WTC11 (cell line): ENCODE data around the gene TMEM235.
"Not testable (repeated sequence)": the region's sequence is repeated elsewhere in the genome, so short reads cannot be mapped to it uniquely, and the experiment has no call there.

Source experiments
- CREB1 ChIP-seq: sonication (generic); formaldehyde crosslinking; IDR thresholded peaks from 2 replicates; pipeline ENCODE4 v1.8.0; 2023; ENCODE audit warnings: mild to moderate bottlenecking, missing genetic modification reagents
- JUN ChIP-seq: sonication (generic); formaldehyde crosslinking; IDR thresholded peaks from 2 replicates; pipeline ENCODE4 v1.8.0; 2023; ENCODE audit warnings: mild to moderate bottlenecking, missing genetic modification reagents
- MXD4 ChIP-seq: fragments of 250-450 bp; sonication (Bioruptor Pico); IDR thresholded peaks from 2 replicates; pipeline ENCODE4 v1.8.0; 2021; ENCODE audit warnings: mild to moderate bottlenecking, moderate library complexity, borderline replicate concordance
- NFE2L1 ChIP-seq: sonication (generic); formaldehyde crosslinking; IDR thresholded peaks from 2 replicates; pipeline ENCODE4 v1.8.1; 2023; ENCODE audit warnings: missing genetic modification reagents
- SP1 ChIP-seq: sonication (generic); formaldehyde crosslinking; conservative IDR thresholded peaks from 2 replicates; pipeline ENCODE4 v1.8.1; 2022; ENCODE audit warnings: missing genetic modification reagents
- TEAD4 ChIP-seq: sonication (generic); formaldehyde crosslinking; IDR thresholded peaks from 2 replicates; pipeline ENCODE4 v1.8.0; 2022; ENCODE audit warnings: mild to moderate bottlenecking, missing genetic modification reagents
- ZNF138 ChIP-seq: sonication (generic); formaldehyde crosslinking; conservative IDR thresholded peaks from 2 replicates; pipeline ENCODE4 v1.8.1; 2022; ENCODE audit warnings: mild to moderate bottlenecking, moderate library complexity, missing genetic modification reagents
- TF ChIP-seq, protein P1 (sequence below): fragments of 200-600 bp; IDR thresholded peaks from 2 replicates; pipeline ENCODE4 v1.8.0; 2022; ENCODE audit warnings: antibody characterized with exemption
- TF ChIP-seq, protein P2 (sequence below): sonication (generic); formaldehyde crosslinking; IDR thresholded peaks from 2 replicates; pipeline ENCODE4 v1.8.1; 2023; ENCODE audit warnings: mild to moderate bottlenecking, missing genetic modification reagents, moderate library complexity
- TF ChIP-seq, protein P3 (sequence below): fragments of 250-450 bp; sonication (Bioruptor Pico); IDR thresholded peaks from 2 replicates; pipeline ENCODE4 v2.1.2; 2022; ENCODE audit warnings: mild to moderate bottlenecking, moderate library complexity
- TF ChIP-seq, protein P4 (sequence below): sonication (generic); formaldehyde crosslinking; IDR thresholded peaks from 2 replicates; pipeline ENCODE4 v1.8.1; 2022; ENCODE audit warnings: low read depth, missing genetic modification reagents, borderline replicate concordance
- TF ChIP-seq, protein P5 (sequence below): sonication (generic); formaldehyde crosslinking; IDR thresholded peaks from 2 replicates; pipeline ENCODE4 v1.8.0; 2022; ENCODE audit warnings: mild to moderate bottlenecking, missing genetic modification reagents
- TF ChIP-seq, protein P6 (sequence below): sonication (generic); formaldehyde crosslinking; IDR thresholded peaks from 2 replicates; pipeline ENCODE4 v1.8.1; 2023; ENCODE audit warnings: mild to moderate bottlenecking, missing genetic modification reagents, borderline replicate concordance

DNA sequence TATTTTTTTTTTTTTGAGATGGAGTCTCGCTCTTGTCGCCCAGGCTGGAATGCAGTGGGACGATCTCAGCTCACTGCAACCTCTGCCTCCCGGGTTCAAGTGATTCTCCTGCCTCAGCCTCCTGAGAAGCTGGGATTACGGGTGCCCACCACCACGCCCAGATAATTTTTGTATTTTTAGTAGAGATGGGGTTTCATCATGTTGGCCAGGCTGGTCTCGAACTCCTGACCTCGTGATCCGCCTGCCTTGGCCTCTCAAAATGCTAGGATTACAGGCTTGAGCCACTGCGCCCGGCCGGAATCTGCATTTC is 22.2 kb downstream of the TMEM235 start:
- TF ChIP-seq MXD4; TEAD4 (CRISPR knock-in tag); CREB1 (CRISPR knock-in tag); NFE2L1; JUN (CRISPR knock-in tag); ZNF138 (CRISPR knock-in tag); SP1 (CRISPR knock-in tag): not testable (repeated sequence)
- TF ChIP-seq, protein P1, sequence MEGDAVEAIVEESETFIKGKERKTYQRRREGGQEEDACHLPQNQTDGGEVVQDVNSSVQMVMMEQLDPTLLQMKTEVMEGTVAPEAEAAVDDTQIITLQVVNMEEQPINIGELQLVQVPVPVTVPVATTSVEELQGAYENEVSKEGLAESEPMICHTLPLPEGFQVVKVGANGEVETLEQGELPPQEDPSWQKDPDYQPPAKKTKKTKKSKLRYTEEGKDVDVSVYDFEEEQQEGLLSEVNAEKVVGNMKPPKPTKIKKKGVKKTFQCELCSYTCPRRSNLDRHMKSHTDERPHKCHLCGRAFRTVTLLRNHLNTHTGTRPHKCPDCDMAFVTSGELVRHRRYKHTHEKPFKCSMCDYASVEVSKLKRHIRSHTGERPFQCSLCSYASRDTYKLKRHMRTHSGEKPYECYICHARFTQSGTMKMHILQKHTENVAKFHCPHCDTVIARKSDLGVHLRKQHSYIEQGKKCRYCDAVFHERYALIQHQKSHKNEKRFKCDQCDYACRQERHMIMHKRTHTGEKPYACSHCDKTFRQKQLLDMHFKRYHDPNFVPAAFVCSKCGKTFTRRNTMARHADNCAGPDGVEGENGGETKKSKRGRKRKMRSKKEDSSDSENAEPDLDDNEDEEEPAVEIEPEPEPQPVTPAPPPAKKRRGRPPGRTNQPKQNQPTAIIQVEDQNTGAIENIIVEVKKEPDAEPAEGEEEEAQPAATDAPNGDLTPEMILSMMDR, result not testable (repeated sequence)
- TF ChIP-seq, protein P2, sequence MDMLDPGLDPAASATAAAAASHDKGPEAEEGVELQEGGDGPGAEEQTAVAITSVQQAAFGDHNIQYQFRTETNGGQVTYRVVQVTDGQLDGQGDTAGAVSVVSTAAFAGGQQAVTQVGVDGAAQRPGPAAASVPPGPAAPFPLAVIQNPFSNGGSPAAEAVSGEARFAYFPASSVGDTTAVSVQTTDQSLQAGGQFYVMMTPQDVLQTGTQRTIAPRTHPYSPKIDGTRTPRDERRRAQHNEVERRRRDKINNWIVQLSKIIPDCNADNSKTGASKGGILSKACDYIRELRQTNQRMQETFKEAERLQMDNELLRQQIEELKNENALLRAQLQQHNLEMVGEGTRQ (CRISPR knock-in tag), result not testable (repeated sequence)
- TF ChIP-seq, protein P3, sequence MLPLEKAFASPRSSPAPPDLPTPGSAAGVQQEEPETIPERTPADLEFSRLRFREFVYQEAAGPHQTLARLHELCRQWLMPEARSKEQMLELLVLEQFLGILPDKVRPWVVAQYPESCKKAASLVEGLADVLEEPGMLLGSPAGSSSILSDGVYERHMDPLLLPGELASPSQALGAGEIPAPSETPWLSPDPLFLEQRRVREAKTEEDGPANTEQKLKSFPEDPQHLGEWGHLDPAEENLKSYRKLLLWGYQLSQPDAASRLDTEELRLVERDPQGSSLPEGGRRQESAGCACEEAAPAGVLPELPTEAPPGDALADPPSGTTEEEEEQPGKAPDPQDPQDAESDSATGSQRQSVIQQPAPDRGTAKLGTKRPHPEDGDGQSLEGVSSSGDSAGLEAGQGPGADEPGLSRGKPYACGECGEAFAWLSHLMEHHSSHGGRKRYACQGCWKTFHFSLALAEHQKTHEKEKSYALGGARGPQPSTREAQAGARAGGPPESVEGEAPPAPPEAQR (CRISPR knock-in tag), result not testable (repeated sequence)
- TF ChIP-seq, protein P4, sequence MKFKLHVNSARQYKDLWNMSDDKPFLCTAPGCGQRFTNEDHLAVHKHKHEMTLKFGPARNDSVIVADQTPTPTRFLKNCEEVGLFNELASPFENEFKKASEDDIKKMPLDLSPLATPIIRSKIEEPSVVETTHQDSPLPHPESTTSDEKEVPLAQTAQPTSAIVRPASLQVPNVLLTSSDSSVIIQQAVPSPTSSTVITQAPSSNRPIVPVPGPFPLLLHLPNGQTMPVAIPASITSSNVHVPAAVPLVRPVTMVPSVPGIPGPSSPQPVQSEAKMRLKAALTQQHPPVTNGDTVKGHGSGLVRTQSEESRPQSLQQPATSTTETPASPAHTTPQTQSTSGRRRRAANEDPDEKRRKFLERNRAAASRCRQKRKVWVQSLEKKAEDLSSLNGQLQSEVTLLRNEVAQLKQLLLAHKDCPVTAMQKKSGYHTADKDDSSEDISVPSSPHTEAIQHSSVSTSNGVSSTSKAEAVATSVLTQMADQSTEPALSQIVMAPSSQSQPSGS (CRISPR knock-in tag), result not testable (repeated sequence)
- TF ChIP-seq, protein P5, sequence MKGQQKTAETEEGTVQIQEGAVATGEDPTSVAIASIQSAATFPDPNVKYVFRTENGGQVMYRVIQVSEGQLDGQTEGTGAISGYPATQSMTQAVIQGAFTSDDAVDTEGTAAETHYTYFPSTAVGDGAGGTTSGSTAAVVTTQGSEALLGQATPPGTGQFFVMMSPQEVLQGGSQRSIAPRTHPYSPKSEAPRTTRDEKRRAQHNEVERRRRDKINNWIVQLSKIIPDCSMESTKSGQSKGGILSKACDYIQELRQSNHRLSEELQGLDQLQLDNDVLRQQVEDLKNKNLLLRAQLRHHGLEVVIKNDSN, result not testable (repeated sequence)
- TF ChIP-seq, protein P6, sequence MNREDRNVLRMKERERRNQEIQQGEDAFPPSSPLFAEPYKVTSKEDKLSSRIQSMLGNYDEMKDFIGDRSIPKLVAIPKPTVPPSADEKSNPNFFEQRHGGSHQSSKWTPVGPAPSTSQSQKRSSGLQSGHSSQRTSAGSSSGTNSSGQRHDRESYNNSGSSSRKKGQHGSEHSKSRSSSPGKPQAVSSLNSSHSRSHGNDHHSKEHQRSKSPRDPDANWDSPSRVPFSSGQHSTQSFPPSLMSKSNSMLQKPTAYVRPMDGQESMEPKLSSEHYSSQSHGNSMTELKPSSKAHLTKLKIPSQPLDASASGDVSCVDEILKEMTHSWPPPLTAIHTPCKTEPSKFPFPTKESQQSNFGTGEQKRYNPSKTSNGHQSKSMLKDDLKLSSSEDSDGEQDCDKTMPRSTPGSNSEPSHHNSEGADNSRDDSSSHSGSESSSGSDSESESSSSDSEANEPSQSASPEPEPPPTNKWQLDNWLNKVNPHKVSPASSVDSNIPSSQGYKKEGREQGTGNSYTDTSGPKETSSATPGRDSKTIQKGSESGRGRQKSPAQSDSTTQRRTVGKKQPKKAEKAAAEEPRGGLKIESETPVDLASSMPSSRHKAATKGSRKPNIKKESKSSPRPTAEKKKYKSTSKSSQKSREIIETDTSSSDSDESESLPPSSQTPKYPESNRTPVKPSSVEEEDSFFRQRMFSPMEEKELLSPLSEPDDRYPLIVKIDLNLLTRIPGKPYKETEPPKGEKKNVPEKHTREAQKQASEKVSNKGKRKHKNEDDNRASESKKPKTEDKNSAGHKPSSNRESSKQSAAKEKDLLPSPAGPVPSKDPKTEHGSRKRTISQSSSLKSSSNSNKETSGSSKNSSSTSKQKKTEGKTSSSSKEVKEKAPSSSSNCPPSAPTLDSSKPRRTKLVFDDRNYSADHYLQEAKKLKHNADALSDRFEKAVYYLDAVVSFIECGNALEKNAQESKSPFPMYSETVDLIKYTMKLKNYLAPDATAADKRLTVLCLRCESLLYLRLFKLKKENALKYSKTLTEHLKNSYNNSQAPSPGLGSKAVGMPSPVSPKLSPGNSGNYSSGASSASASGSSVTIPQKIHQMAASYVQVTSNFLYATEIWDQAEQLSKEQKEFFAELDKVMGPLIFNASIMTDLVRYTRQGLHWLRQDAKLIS (CRISPR knock-in tag), result not testable (repeated sequence)
